Liver (tissue), 9 donors: Measurements from ENCODE around the gene TEKTIP1. TPM values are rescaled to one million over a fixed set of nuclear protein-coding genes. Genes with fewer than 3 reads are reported as not detected.

Source experiments
- DNase-seq: peaks from one replicate; pipeline ENCODE4 v3.0.0-alpha.2; 2017; ENCODE audit warnings: low spot score
- H3K27ac ChIP-seq, 2 donors: one replicate each; pipeline ENCODE4 v1.7.0; 2013; ENCODE audit warnings: inconsistent platforms in 2 of 2, low read length in 2 of 2, control low read depth in 1 of 2, low read depth in 1 of 2, mild to moderate bottlenecking in 1 of 2
- H3K27me3 ChIP-seq, 4 donors: one replicate each; pipeline versions ENCODE4 v1.6.1 to v1.7.0; 2013; ENCODE audit warnings: low read length in 3 of 4, inconsistent platforms in 1 of 4, mild to moderate bottlenecking in 1 of 4, moderate library complexity in 1 of 4; ENCODE audit not compliant: control insufficient read depth in 4 of 4, insufficient read depth in 4 of 4
- H3K36me3 ChIP-seq, 4 donors: one replicate each; pipeline versions ENCODE4 v1.6.1 to v1.7.0; 2013; ENCODE audit warnings: low read length in 3 of 4, mild to moderate bottlenecking in 3 of 4, low read depth in 1 of 4, moderate library complexity in 1 of 4; ENCODE audit not compliant: control insufficient read depth in 4 of 4, insufficient read depth in 3 of 4
- H3K4me1 ChIP-seq, 4 donors: one replicate each; pipeline versions ENCODE4 v1.6.1 to v1.7.0; 2013; ENCODE audit warnings: low read length in 3 of 4, mild to moderate bottlenecking in 3 of 4, moderate library complexity in 1 of 4; ENCODE audit not compliant: control insufficient read depth in 4 of 4, insufficient read depth in 4 of 4
- H3K4me3 ChIP-seq, 3 donors: one replicate each; pipeline versions ENCODE4 v1.6.1 to v1.7.0; 2013; ENCODE audit warnings: low read length in 3 of 3, control low read depth in 1 of 3, low read depth in 1 of 3, mild to moderate bottlenecking in 1 of 3
- H3K9ac ChIP-seq, 2 donors: one replicate each; pipeline ENCODE4 v1.7.0; 2013; ENCODE audit warnings: low read length in 2 of 2, mild to moderate bottlenecking in 2 of 2, moderate library complexity in 2 of 2, control low read depth in 1 of 2, low read depth in 1 of 2
- H3K9me3 ChIP-seq, 4 donors: one replicate each; pipeline versions ENCODE4 v1.6.1 to v1.7.0; 2013; ENCODE audit warnings: low read length in 3 of 4; ENCODE audit not compliant: control insufficient read depth in 4 of 4
- ATF3 ChIP-seq: IDR thresholded peaks from 2 replicates; pipeline ENCODE4 v1.6.1; 2016; ENCODE audit warnings: antibody characterized with exemption
- CTCF ChIP-seq: fragments of 150-350 bp; IDR thresholded peaks from 2 replicates; pipeline ENCODE4 v1.5.1; 2017; ENCODE audit warnings: improper control_type of control experiment, low read depth, low read length; ENCODE audit not compliant: missing input control
- EGR1 ChIP-seq, 2 donors: IDR thresholded peaks; 2 replicates each; pipeline ENCODE4 v1.6.1; 2016 to 2018; ENCODE audit warnings: antibody characterized with exemption in 2 of 2, low read depth in 2 of 2
- FOXA1 ChIP-seq: IDR thresholded peaks from 2 replicates; pipeline ENCODE4 v1.6.1; 2016; ENCODE audit warnings: antibody characterized with exemption
- FOXA2 ChIP-seq: IDR thresholded peaks from 2 replicates; pipeline ENCODE4 v1.6.1; 2016; ENCODE audit warnings: antibody characterized with exemption
- GABPA ChIP-seq, 2 donors: IDR thresholded peaks in 1 of 2; conservative IDR thresholded peaks in 1 of 2; 2 replicates each; pipeline ENCODE4 v1.6.1; 2016; ENCODE audit warnings: antibody characterized with exemption in 2 of 2, mild to moderate bottlenecking in 1 of 2, moderate library complexity in 1 of 2
- HNF4A ChIP-seq, 2 donors: conservative IDR thresholded peaks; 2 replicates each; pipeline ENCODE4 v1.6.1; 2016; ENCODE audit warnings: antibody characterized with exemption in 2 of 2, mild to moderate bottlenecking in 2 of 2
- HNF4G ChIP-seq: IDR thresholded peaks from 2 replicates; pipeline ENCODE4 v1.6.1; 2016; ENCODE audit warnings: antibody characterized with exemption
- JUND ChIP-seq, 2 donors: IDR thresholded peaks; 2 replicates each; pipeline ENCODE4 v1.6.1; 2016; ENCODE audit warnings: antibody characterized with exemption in 2 of 2
- MAX ChIP-seq: IDR thresholded peaks from 2 replicates; pipeline ENCODE4 v1.6.1; 2016; ENCODE audit warnings: antibody characterized with exemption
- NR2F2 ChIP-seq: IDR thresholded peaks from 2 replicates; pipeline ENCODE4 v1.6.1; 2016; ENCODE audit warnings: antibody characterized with exemption
- RAD21 ChIP-seq, 2 donors: IDR thresholded peaks; 2 replicates each; pipeline ENCODE4 v1.6.1; 2016; ENCODE audit warnings: antibody characterized with exemption in 2 of 2, mild to moderate bottlenecking in 2 of 2
- REST ChIP-seq: IDR thresholded peaks from 2 replicates; pipeline ENCODE4 v1.6.1; 2016; ENCODE audit warnings: antibody characterized with exemption, mild to moderate bottlenecking
- RXRA ChIP-seq, 2 donors: IDR thresholded peaks; 2 replicates each; pipeline ENCODE4 v1.6.1; 2017 to 2018; ENCODE audit warnings: antibody characterized with exemption in 2 of 2, mild to moderate bottlenecking in 1 of 2
- SP1 ChIP-seq: IDR thresholded peaks from 2 replicates; pipeline ENCODE4 v1.6.1; 2018; ENCODE audit warnings: antibody characterized with exemption, mild to moderate bottlenecking
- TAF1 ChIP-seq: conservative IDR thresholded peaks from 2 replicates; pipeline ENCODE4 v1.6.1; 2016; ENCODE audit warnings: antibody characterized with exemption, mild to moderate bottlenecking
- YY1 ChIP-seq: IDR thresholded peaks from 2 replicates; pipeline ENCODE4 v1.6.1; 2016; ENCODE audit warnings: antibody characterized with exemption, mild to moderate bottlenecking
- ZBTB33 ChIP-seq: IDR thresholded peaks from 2 replicates; pipeline ENCODE4 v1.6.1; 2016; ENCODE audit warnings: antibody characterized with exemption
- WGBS: extraction: QIAGEN DNeasy Blood & Tissue Kit; methylation state at CpG from one replicate; pipeline ENCODE4 v1.1.7; 2013; 5-methylcytosine and 5-hydroxymethylcytosine counted together
- polyA plus RNA-seq, 2 donors: library from polyadenylated mRNA; stranded (reverse) in 1 of 2; unstranded in 1 of 2; fragments of 200-250 nt in 1 of 2; fragments of >200 nt in 1 of 2; fragmentation: Nextera tagmentation in 1 of 2; extraction: Ambion mirVana in 1 of 2; gene quantifications; one replicate each; pipeline versions ENCODE4 v1.2.1 to v1.2.3, GENCODE V29; 2013 to 2015
- total RNA-seq, 2 donors: library from RNA; depleted of rRNA; stranded (reverse); fragments of >200 nt; gene quantifications; one replicate each; pipeline ENCODE4 v1.2.3, GENCODE V29; 2014
- donor health status: healthy.
- donor health status: healthy.
- donor health status: healthy.
- donor health status: healthy.
- donor health status: healthy.

Gene TEKTIP1
- total and polyA plus RNA-seq, 4 donors, result 0.17 TPM; not detected in 3

GRCh38 chr19:3514930-3515329 is 24.0 kb upstream of the TEKTIP1 start:
- H3K4me1 ChIP-seq, result peaks cover 28 to 72% (median 58%) of the 10 kb centered on the region in 4 donors
- H3K27ac ChIP-seq, result no peak overlapping the region
- H3K36me3 ChIP-seq, result peaks cover 0 to 3% (median 1%) of the 10 kb centered on the region in 4 donors
- WGBS, result 96% methylated on average over 12 of the region's 12 CpGs
- H3K9ac ChIP-seq, result no peak overlapping the region
- H3K4me3 ChIP-seq, result no peak overlapping the region
- DNase-seq, result no peak
- TF ChIP-seq FOXA2, result no peak
- TF ChIP-seq GABPA (IDR thresholded peaks at IDR 0.05 in 1 of 2, conservative IDR thresholded peaks at IDR 0.05 in 1 of 2), result no peak
- H3K9me3 ChIP-seq, result no peaks in the 10 kb centered on the region
- H3K27me3 ChIP-seq, result no peaks in the 10 kb centered on the region

GRCh38 chr19:3515891-3516422 is 23.0 kb upstream of the TEKTIP1 start:
- no peaks in the 10 kb centered on the region for H3K9me3 ChIP-seq
- TF ChIP-seq FOXA2, result no peak
- TF ChIP-seq HNF4A (conservative IDR thresholded peaks at IDR 0.05), result no peak
- TF ChIP-seq RAD21 (IDR thresholded peaks at IDR 0.05), result no peak
- no peak for TF ChIP-seq RXRA (IDR thresholded peaks at IDR 0.05)
- TF ChIP-seq YY1, result no peak
- no peak for TF ChIP-seq FOXA1
- no peak overlapping the region for H3K9ac ChIP-seq
- peak overlapping the region in 1 of 2 donors; percentile 52 for H3K27ac ChIP-seq
- H3K27me3 ChIP-seq, result no peaks in the 10 kb centered on the region
- H3K4me3 ChIP-seq, result no peak overlapping the region
- DNase-seq, result no peak
- H3K36me3 ChIP-seq, result peaks cover 0 to 3% (median 1%) of the 10 kb centered on the region in 4 donors
- WGBS, result 62% methylated on average over 15 of the region's 15 CpGs
- peaks cover 29 to 64% (median 52%) of the 10 kb centered on the region in 4 donors for H3K4me1 ChIP-seq

- DNase-seq, result no peak
- Histone ChIP-seq H3K9ac (no peak overlapping the region), H3K4me1 (peaks cover 23 to 56% (median 44%) of the 10 kb centered on the region in 4 donors), H3K27ac (peak overlapping the region; percentile 52 to 63), H3K36me3 (peaks cover 0 to 3% (median 1%) of the 10 kb centered on the region in 4 donors), H3K9me3 (no peaks in the 10 kb centered on the region), H3K27me3 (no peaks in the 10 kb centered on the region), H3K4me3 (no peak overlapping the region)
- no peak for TF ChIP-seq RAD21 (IDR thresholded peaks at IDR 0.05)
- no peak for TF ChIP-seq HNF4G
- no peak for TF ChIP-seq CTCF
- TF ChIP-seq TAF1, result no peak
- TF ChIP-seq GABPA (IDR thresholded peaks at IDR 0.05 in 1 of 2, conservative IDR thresholded peaks at IDR 0.05 in 1 of 2), result no peak
- peak in 1 of 2 donors; percentile 13 for TF ChIP-seq JUND (IDR thresholded peaks at IDR 0.05)
- no peak for TF ChIP-seq MAX
- peak in 1 of 2 donors; percentile 59 for TF ChIP-seq HNF4A (conservative IDR thresholded peaks at IDR 0.05)
- peak; percentile 57 for TF ChIP-seq YY1
- no peak for TF ChIP-seq NR2F2
- TF ChIP-seq FOXA1, result peak; percentile 81
- TF ChIP-seq ATF3, result no peak
- peak; percentile 93 for TF ChIP-seq FOXA2
- TF ChIP-seq ZBTB33, result no peak
- no peak for TF ChIP-seq EGR1 (IDR thresholded peaks at IDR 0.05; ENCODE audit: low read depth in 2 of 2)
- peak; percentile 18 to 82 for TF ChIP-seq RXRA (IDR thresholded peaks at IDR 0.05)
- TF ChIP-seq SP1, result peak; percentile 60
- no peak for TF ChIP-seq REST
- WGBS, result 31% methylated on average over 15 of the region's 15 CpGs
These were observed 22.2 kb upstream of the TEKTIP1 start for GRCh38 chr19:3516675-3517207.
